ENCODE measurements around the gene MLN.

DNA sequence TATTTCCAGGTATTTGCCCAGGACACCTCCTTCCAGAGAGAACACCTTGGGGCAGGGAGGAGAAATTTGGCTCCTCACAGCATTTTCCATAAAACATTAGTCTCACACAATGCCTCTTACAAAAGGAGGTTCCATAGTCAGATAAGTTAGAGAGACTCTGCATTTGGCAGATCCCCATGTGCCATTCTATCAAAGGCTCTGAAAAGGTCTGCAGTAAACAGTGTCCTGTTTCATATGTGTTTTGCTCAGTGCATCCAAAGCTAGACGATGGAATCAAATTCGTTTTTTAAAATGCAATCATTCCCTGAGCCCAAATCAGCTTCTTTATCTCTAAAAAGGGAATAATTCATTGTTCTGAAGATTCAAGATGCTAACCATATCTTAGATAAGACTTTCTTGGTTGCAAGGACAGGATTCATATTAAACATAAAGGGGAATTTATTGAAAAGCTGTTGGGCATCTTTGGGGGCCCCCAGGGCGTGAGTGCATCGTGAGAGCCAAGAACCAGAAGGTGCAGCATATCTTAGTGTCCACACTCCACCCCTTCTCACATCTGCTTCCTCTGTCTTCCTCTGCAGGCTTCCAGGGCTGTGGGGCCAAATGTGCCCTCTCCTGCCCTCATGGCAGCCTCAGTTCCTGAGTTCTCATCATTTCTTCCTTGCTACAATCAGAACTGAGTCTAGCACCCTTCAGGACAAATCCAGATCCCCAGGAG, 41.4 kb upstream of the MLN start:
- TF ChIP-seq POLR2AphosphoS5 (IDR thresholded peaks at IDR 0.05; ENCODE audit: low read depth) (no peak), EZH2phosphoT487 (IDR thresholded peaks at IDR 0.05; ENCODE audit: unreplicated experiment) (no peak), EZH2 (IDR thresholded peaks at IDR 0.05; ENCODE audit: low read depth, unreplicated experiment) (no peak), CREB1 (CRISPR knock-in tag; IDR thresholded peaks at IDR 0.05; ENCODE audit: low read depth) (no peak), STAT1 (IDR thresholded peaks at IDR 0.05; ENCODE audit: unreplicated experiment) (no peak), ZNF331 (CRISPR knock-in tag; IDR thresholded peaks at IDR 0.05; ENCODE audit: low read depth) (no peak)
- TF ChIP-seq, protein P1, sequence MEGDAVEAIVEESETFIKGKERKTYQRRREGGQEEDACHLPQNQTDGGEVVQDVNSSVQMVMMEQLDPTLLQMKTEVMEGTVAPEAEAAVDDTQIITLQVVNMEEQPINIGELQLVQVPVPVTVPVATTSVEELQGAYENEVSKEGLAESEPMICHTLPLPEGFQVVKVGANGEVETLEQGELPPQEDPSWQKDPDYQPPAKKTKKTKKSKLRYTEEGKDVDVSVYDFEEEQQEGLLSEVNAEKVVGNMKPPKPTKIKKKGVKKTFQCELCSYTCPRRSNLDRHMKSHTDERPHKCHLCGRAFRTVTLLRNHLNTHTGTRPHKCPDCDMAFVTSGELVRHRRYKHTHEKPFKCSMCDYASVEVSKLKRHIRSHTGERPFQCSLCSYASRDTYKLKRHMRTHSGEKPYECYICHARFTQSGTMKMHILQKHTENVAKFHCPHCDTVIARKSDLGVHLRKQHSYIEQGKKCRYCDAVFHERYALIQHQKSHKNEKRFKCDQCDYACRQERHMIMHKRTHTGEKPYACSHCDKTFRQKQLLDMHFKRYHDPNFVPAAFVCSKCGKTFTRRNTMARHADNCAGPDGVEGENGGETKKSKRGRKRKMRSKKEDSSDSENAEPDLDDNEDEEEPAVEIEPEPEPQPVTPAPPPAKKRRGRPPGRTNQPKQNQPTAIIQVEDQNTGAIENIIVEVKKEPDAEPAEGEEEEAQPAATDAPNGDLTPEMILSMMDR (conservative IDR thresholded peaks at IDR 0.05; ENCODE audit: low read depth in 2 of 2): no peak
- TF ChIP-seq, protein P2, sequence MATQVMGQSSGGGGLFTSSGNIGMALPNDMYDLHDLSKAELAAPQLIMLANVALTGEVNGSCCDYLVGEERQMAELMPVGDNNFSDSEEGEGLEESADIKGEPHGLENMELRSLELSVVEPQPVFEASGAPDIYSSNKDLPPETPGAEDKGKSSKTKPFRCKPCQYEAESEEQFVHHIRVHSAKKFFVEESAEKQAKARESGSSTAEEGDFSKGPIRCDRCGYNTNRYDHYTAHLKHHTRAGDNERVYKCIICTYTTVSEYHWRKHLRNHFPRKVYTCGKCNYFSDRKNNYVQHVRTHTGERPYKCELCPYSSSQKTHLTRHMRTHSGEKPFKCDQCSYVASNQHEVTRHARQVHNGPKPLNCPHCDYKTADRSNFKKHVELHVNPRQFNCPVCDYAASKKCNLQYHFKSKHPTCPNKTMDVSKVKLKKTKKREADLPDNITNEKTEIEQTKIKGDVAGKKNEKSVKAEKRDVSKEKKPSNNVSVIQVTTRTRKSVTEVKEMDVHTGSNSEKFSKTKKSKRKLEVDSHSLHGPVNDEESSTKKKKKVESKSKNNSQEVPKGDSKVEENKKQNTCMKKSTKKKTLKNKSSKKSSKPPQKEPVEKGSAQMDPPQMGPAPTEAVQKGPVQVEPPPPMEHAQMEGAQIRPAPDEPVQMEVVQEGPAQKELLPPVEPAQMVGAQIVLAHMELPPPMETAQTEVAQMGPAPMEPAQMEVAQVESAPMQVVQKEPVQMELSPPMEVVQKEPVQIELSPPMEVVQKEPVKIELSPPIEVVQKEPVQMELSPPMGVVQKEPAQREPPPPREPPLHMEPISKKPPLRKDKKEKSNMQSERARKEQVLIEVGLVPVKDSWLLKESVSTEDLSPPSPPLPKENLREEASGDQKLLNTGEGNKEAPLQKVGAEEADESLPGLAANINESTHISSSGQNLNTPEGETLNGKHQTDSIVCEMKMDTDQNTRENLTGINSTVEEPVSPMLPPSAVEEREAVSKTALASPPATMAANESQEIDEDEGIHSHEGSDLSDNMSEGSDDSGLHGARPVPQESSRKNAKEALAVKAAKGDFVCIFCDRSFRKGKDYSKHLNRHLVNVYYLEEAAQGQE (IDR thresholded peaks at IDR 0.05; ENCODE audit: unreplicated experiment): no peak
